Occipital lobe (tissue), 3 donors: ENCODE results near the gene MBD4. TPM values are rescaled to one million over a fixed set of nuclear protein-coding genes. Genes with fewer than 3 reads are reported as not detected.

Experiments
- DNase-seq: peaks from one replicate; lab custom pipeline; 2025; lab: John Stamatoyannopoulos, UW
- small RNA-seq: library from RNA; depleted of rRNA; stranded (forward); fragments of <200 nt; gene quantifications from one replicate; pipeline ENCODE3, GENCODE V24; 2014
- total RNA-seq: library from RNA; depleted of rRNA; stranded (reverse); fragments of >200 nt; gene quantifications from one replicate; pipeline ENCODE4 v1.2.3, GENCODE V29; 2014

Gene MBD4
- total RNA-seq, 1 donor from 2014 or later, result 29.0 TPM

DNA sequence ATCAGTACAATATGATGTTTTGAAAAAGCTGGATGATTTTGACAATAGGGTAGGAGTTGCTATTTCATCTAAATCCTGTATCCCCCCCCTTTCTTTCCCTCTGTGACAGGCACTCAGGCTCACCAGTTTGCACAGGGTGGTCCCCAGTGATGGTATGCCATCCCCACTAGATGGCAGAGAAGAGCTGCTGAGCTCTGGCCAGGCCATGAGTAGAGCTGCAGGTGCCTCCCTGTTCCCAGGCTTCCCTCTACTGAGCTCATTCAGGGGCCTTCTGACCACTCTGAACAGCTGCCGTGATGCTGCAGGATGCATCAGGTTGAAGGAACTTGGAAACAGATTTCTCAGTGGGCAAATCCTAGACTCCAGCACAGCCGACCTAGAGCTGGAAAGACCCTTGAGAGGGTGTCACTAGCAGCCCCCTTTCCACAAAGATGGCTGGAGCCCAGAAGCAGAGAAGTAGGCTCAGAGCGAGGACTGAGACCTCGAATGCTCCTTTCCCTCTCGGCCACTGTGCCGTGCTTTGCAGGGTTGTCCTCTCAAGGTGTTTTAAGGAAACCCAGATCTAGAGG lies 56.4 kb downstream of the MBD4 start:
- DNase-seq, result peak; percentile 59

DNA sequence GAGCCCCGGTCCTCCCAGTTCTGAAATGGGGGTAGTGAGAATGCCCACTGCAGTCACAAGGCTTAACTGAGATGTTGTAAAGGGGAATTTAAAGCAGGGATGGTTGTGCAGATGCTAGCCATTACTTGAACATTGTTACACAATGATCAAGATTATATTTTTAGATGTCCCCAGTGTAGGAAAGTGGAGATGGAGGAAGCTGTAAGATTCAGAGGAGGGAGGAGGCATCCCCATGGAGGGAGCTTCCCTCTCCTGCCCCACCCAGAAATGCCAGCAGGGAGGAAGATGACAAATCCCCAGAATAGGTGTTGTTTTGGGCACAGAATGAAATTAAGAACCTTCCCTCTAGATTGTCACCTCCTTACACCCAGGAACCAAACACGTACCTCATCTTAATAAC lies 57.4 kb downstream of the MBD4 start:
- DNase-seq, result peak; percentile 23

Small RNA genes within 50 kb of the gene (small RNA-seq; reads per million reads assigned to genes)
- 119 reads per million, percentile 96 among the genes with 10 or more reads in this experiment for gene SNORA7B

Other genes starting within 250 kb of the MBD4 start
- 117 TPM for gene COPG1, start 190.3 kb downstream of the MBD4 start, total RNA-seq
- 17.0 TPM for gene HMCES, start 161.1 kb downstream of the MBD4 start, total RNA-seq
- 0.16 TPM for gene EFCAB12, start 11.3 kb downstream of the MBD4 start, total RNA-seq
- gene IFT122, start 276 bp upstream of the MBD4 start, total RNA-seq, result 23.7 TPM
- not detected for gene RHO, start 88.7 kb upstream of the MBD4 start, total RNA-seq
- not detected for gene H1-8, start 103.2 kb upstream of the MBD4 start, total RNA-seq
- gene PLXND1, start 166.7 kb upstream of the MBD4 start, total RNA-seq, result 14.3 TPM